VCaP (cell line): ENCODE measurements around the gene EMILIN3.

Source experiments
- H3K27ac ChIP-seq: fragments of 450-650 bp; 2 replicates; pipeline ENCODE4 v1.5.1; 2017
- CTCF ChIP-seq: fragments of 450-650 bp; conservative IDR thresholded peaks from 2 replicates; pipeline ENCODE4 v1.5.1; 2017; ENCODE audit warnings: mild to moderate bottlenecking, moderate library complexity

Gene EMILIN3

GRCh38 chr20:41408156-41408794 lies 41.7 kb upstream of the EMILIN3 start:
- TF ChIP-seq CTCF, result no peak
- H3K27ac ChIP-seq, result no peak overlapping the region

- no peak overlapping the region for H3K27ac ChIP-seq
Observed at GRCh38 chr20:41407607-41408006, 41.0 kb upstream of the EMILIN3 start.

GRCh38 chr20:41406896-41407444 lies 40.4 kb upstream of the EMILIN3 start:
- no peak for TF ChIP-seq CTCF
- no peak overlapping the region for H3K27ac ChIP-seq

More at GRCh38 chr20:41407607-41408006, 41.0 kb upstream of the EMILIN3 start:
- no peak for TF ChIP-seq CTCF

GRCh38 chr20:41406353-41406752 lies 39.7 kb upstream of the EMILIN3 start:
- no peak for TF ChIP-seq CTCF
- no peak overlapping the region for H3K27ac ChIP-seq

- no peak for TF ChIP-seq CTCF
- H3K27ac ChIP-seq, result no peak overlapping the region
Observed at GRCh38 chr20:41405436-41405835, 38.8 kb upstream of the EMILIN3 start.

GRCh38 chr20:41403604-41404003 lies 37.0 kb upstream of the EMILIN3 start:
- no peak for TF ChIP-seq CTCF
- H3K27ac ChIP-seq, result no peak overlapping the region

- no peak overlapping the region for H3K27ac ChIP-seq
- TF ChIP-seq CTCF, result no peak
Observed at GRCh38 chr20:41398408-41398807, 31.8 kb upstream of the EMILIN3 start.
